SH-SY5Y (cell line): Measurements from ENCODE around the gene KLK11.

Source experiments
- GATA2 ChIP-seq: IDR thresholded peaks from 2 replicates; pipeline ENCODE4 v1.6.1; 2011; ENCODE audit warnings: mild to moderate bottlenecking, low read depth, low read length
- GATA3 ChIP-seq: IDR thresholded peaks from 2 replicates; pipeline ENCODE4 v1.6.1; 2011; ENCODE audit warnings: low read depth, mild to moderate bottlenecking, low read length, moderate library complexity

KLK11 gene

GRCh38 chr19:50978772-50979390, 47.5 kb downstream of the KLK11 start:
- TF ChIP-seq GATA2, result no peak
- no peak for TF ChIP-seq GATA3

DNA sequence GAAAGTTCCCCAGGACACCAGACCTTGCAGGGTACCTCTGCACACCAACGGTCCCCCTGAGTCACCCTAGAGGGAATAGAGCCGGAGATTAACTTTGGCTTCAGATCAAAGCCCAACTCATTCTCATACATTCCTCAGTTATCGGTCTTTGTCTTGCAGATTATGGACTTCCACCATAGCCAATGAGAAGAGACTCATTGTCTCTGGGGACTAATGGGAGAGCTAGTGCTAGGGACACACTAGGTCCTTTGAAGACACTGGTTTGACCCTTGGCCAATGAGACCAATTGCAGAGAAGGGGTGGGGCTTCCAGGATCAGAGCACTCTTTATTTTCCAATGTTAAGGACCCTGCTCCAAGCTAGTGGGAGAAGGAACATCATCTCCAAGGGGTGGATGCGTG, 48.8 kb downstream of the KLK11 start:
- TF ChIP-seq GATA2, result no peak
- no peak for TF ChIP-seq GATA3

DNA sequence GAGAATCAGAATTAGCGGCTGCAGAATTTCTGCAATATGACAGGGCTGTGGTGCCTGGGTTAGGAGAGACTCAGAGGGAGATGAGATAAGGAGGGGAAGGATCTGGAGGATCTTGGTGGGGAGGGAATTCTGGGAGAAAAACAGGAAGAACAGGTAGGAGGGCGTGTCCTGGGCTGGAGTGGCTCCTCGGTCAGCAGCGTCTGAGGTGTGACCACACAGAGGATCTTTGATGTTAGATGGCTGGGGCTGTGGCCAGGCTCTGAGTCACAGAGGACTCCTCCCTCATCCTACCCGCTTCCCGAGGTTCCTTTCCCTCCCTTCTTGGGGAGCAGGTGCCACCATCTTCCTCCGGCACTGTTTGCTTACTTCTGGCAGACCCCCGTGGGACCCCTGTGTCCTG, 50.6 kb downstream of the KLK11 start:
- TF ChIP-seq GATA3 (no peak), GATA2 (no peak)

DNA sequence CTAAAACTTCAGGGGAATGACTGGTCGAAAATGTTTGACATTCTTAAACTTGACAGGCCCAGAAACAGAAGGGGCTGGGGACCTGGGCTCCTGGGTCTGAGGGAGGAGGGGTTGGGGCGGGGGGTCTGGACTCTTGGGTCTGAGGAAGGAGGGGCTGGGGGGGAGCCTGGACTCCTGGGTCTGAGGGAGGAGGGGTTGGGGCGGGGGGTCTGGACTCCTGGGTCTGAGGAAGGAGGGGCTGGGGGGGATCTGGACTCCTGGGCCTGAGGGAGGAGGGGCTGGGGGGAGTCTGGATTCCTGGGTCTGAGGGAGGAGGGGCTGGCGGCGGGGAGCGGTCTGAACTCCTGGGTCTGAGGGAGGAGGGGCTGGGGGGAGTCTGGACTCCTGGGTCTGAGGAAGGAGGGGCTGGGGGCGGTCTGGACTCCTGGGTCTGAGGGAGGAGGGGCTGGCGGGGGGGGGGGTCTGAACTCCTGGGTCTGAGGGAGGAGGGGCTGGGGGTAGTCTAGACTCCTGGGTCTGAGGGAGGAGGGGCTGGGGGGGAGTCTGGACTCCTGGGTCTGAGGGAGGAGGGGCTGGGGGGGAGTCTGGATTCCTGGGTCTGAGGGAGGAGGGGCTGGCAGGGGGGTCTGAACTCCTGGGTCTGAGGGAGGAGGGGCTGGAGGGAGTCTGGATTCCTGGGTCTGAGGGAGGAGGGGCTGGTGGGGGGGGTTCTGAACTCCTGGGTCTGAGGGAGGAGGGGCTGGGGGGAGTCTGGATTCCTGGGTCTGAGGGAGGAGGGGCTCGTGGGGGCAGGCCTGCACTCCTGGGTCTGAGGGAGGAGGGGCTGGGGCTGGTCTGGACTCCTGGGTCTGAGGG, 51.5 kb downstream of the KLK11 start:
- TF ChIP-seq GATA2 (no peak), GATA3 (no peak)

- TF ChIP-seq GATA2, result no peak
- no peak for TF ChIP-seq GATA3
These were observed 53.5 kb downstream of the KLK11 start for GRCh38 chr19:50972795-50973376.
